IMR-90 (cell line): ENCODE data around the gene RAB27A. TPM values are rescaled to one million over a fixed set of nuclear protein-coding genes. Genes with fewer than 3 reads are reported as not detected.

ENCODE experiments used
- ATAC-seq: fragments of 200-7000 bp; cut with Tn5 transposase; 2 replicates; pipeline ENCODE4 v1.9.1; 2020; ENCODE audit warnings: low read depth, mild to moderate bottlenecking, moderate library complexity
- BruUV-seq: library from RNA; stranded (reverse); fragments of 400-500 nt; replicated peaks from 2 replicates; lab custom pipeline; 2021; lab: Mats Ljungman, UMichigan
- CTCF ChIA-PET: fragments of 300-600 bp; formaldehyde crosslinking; extraction: SDS; loops from one replicate; lab custom pipeline; 2021; ENCODE audit warnings: antibody characterized with exemption; lab: Yijun Ruan, JAX
- POLR2A ChIA-PET: fragments of 300-600 bp; sonication (Branson Sonifier 250); formaldehyde crosslinking; loops from one replicate; lab custom pipeline; 2022; ENCODE audit warnings: antibody characterized with exemption; ENCODE audit not compliant: unreplicated experiment; lab: Charles Lee
- DNase-seq: peaks from one replicate; pipeline ENCODE4 v3.0.0; 2013
- H2AFZ ChIP-seq: replicated peaks from 2 replicates; pipeline ENCODE3; 2013; ENCODE audit warnings: low read length, mild to moderate bottlenecking; ENCODE audit not compliant: poor library complexity
- H2AK5ac ChIP-seq: 2 replicates; pipeline ENCODE4 v1.6.1; 2013; ENCODE audit warnings: low read depth, low read length, inconsistent platforms
- H2AK9ac ChIP-seq: replicated peaks from 2 replicates; pipeline ENCODE3; 2013; ENCODE audit warnings: mild to moderate bottlenecking, low read depth, low read length, moderate library complexity; ENCODE audit not compliant: poor library complexity
- H2BK120ac ChIP-seq: 2 replicates; pipeline ENCODE4 v1.6.1; 2013; ENCODE audit warnings: low read depth, low read length, inconsistent platforms
- H2BK15ac ChIP-seq: 3 replicates; pipeline ENCODE4 v1.6.1; 2013; ENCODE audit warnings: low read depth, low read length, inconsistent platforms
- H2BK20ac ChIP-seq: 2 replicates; pipeline ENCODE4 v1.6.1; 2013; ENCODE audit warnings: low read depth, mild to moderate bottlenecking, inconsistent platforms, low read length, moderate library complexity
- H2BK5ac ChIP-seq: 2 replicates; pipeline ENCODE4 v1.6.1; 2013; ENCODE audit warnings: mild to moderate bottlenecking, low read depth, low read length, inconsistent platforms; ENCODE audit not compliant: poor library complexity, severe bottlenecking
- H3K14ac ChIP-seq: replicated peaks from 2 replicates; pipeline ENCODE4 v1.6.1; 2013; ENCODE audit warnings: low read depth, low read length, inconsistent platforms
- H3K18ac ChIP-seq: 2 replicates; pipeline ENCODE4 v1.6.1; 2013; ENCODE audit warnings: low read depth, low read length, control low read depth
- H3K23ac ChIP-seq: 2 replicates; pipeline ENCODE4 v1.6.1; 2013; ENCODE audit warnings: low read depth, low read length, inconsistent platforms
- H3K27ac ChIP-seq: 2 replicates; pipeline ENCODE4 v1.5.1; 2013; ENCODE audit warnings: mild to moderate bottlenecking, control low read depth, low read length; ENCODE audit not compliant: insufficient read depth
- H3K27me3 ChIP-seq: 2 replicates; pipeline ENCODE4 v1.6.1; 2013; ENCODE audit warnings: low read length; ENCODE audit not compliant: control insufficient read depth, insufficient read depth
- H3K36me3 ChIP-seq: 2 replicates; pipeline ENCODE4 v1.6.1; 2013; ENCODE audit warnings: low read length, mixed read lengths; ENCODE audit not compliant: control insufficient read depth, insufficient read depth
- H3K4ac ChIP-seq: 2 replicates; pipeline ENCODE4 v1.6.1; 2013; ENCODE audit warnings: low read depth, low read length, inconsistent platforms
- H3K4me1 ChIP-seq: 2 replicates; pipeline ENCODE4 v1.6.1; 2013; ENCODE audit warnings: low read length, mixed read lengths; ENCODE audit not compliant: control insufficient read depth, insufficient read depth
- H3K4me2 ChIP-seq: 2 replicates; pipeline ENCODE4 v1.6.1; 2013; ENCODE audit warnings: low read depth, mild to moderate bottlenecking, control low read depth, low read length, moderate library complexity
- H3K4me3 ChIP-seq: 2 replicates; pipeline ENCODE4 v1.5.1; 2013; ENCODE audit warnings: low read depth, mild to moderate bottlenecking, control low read depth, low read length, moderate library complexity; ENCODE audit not compliant: insufficient read depth
- H3K56ac ChIP-seq: 2 replicates; pipeline ENCODE4 v1.6.1; 2013; ENCODE audit warnings: low read length, inconsistent platforms; ENCODE audit not compliant: insufficient read depth; ENCODE audit errors: extremely low read depth
- H3K79me1 ChIP-seq, 2 experiments: 2 replicates each; pipeline ENCODE4 v1.6.1; 2013; ENCODE audit warnings: low read length in 2 of 2, inconsistent platforms in 1 of 2, low read depth in 1 of 2
- H3K9ac ChIP-seq: 2 replicates; pipeline ENCODE4 v1.6.1; 2013; ENCODE audit warnings: low read depth, low read length, control low read depth
- H3K9me1 ChIP-seq: 2 replicates; pipeline ENCODE4 v1.6.1; 2013; ENCODE audit warnings: low read length, inconsistent platforms; ENCODE audit not compliant: insufficient read depth
- H3K9me3 ChIP-seq: 2 replicates; pipeline ENCODE4 v1.6.1; 2013; ENCODE audit warnings: low read length; ENCODE audit not compliant: control insufficient read depth, insufficient read depth
- H4K20me1 ChIP-seq: 2 replicates; pipeline ENCODE4 v1.6.1; 2013; ENCODE audit warnings: low read length, inconsistent platforms; ENCODE audit not compliant: insufficient read depth
- H4K5ac ChIP-seq: 2 replicates; pipeline ENCODE4 v1.6.1; 2013; ENCODE audit warnings: mild to moderate bottlenecking, low read depth, low read length, control low read depth
- H4K8ac ChIP-seq, 2 experiments: 2 replicates each; pipeline ENCODE4 v1.6.1; 2013; ENCODE audit warnings: low read depth in 2 of 2, low read length in 2 of 2, control low read depth in 1 of 2, inconsistent platforms in 1 of 2
- H4K91ac ChIP-seq: 2 replicates; pipeline ENCODE4 v1.6.1; 2013; ENCODE audit warnings: low read depth, low read length, inconsistent platforms; ENCODE audit not compliant: insufficient read depth
- CEBPB ChIP-seq: IDR thresholded peaks from 2 replicates; pipeline ENCODE4 v1.6.1; 2012; ENCODE audit warnings: low read depth, low read length, improper control_type of control experiment
- CHD1 ChIP-seq: IDR thresholded peaks from 2 replicates; pipeline ENCODE4 v1.6.1; 2012; ENCODE audit warnings: low read depth, low read length, improper control_type of control experiment
- FOS ChIP-seq: fragments of 150-350 bp; IDR thresholded peaks from 2 replicates; pipeline ENCODE4 v1.6.1; 2016; ENCODE audit warnings: low read depth, low read length
- MAZ ChIP-seq: IDR thresholded peaks from 2 replicates; pipeline ENCODE4 v1.6.1; 2012; ENCODE audit warnings: low read depth, mild to moderate bottlenecking, low read length, improper control_type of control experiment, moderate library complexity, borderline replicate concordance
- MXI1 ChIP-seq: IDR thresholded peaks from 2 replicates; pipeline ENCODE4 v1.6.1; 2012; ENCODE audit warnings: low read depth, mild to moderate bottlenecking, low read length, moderate library complexity, borderline replicate concordance
- NFE2L2 ChIP-seq: fragments of 150-350 bp; IDR thresholded peaks from 2 replicates; pipeline ENCODE4 v1.6.1; 2016; ENCODE audit warnings: low read depth, mild to moderate bottlenecking, low read length
- POLR2A ChIP-seq: IDR thresholded peaks from 2 replicates; pipeline ENCODE4 v1.6.1; 2012; ENCODE audit warnings: mild to moderate bottlenecking, low read depth, low read length
- SMC3 ChIP-seq: fragments of 150-350 bp; IDR thresholded peaks from 2 replicates; pipeline ENCODE4 v1.6.1; 2016; ENCODE audit warnings: low read depth, mild to moderate bottlenecking, antibody characterized with exemption, low read length, moderate library complexity
- WGBS, 2 experiments: methylation state at CpG; one replicate each; pipeline versions ENCODE4 v1.1.5 to v1.1.7; 2013; ENCODE audit warnings: missing lambda C conversion rate in 2 of 2; ENCODE audit not compliant: insufficient read length in 1 of 2; ENCODE audit errors: extremely low coverage in 2 of 2; 5-methylcytosine and 5-hydroxymethylcytosine counted together
- dilution Hi-C: fragments of 300-500 bp; cut with HindIII; formaldehyde crosslinking; loops from one replicate; pipeline ENCODE4 v1.14.3; 2018; ENCODE audit warnings: low sequenced_read_pairs; ENCODE audit not compliant: unreplicated experiment
- in situ Hi-C: fragments of 300-500 bp; cut with MboI; formaldehyde crosslinking; loops from 3 replicates; pipeline ENCODE4 v1.14.3; 2019; ENCODE audit warnings: low sequenced_read_pairs, inconsistent platforms, mixed read lengths
- intact Hi-C: fragments of 100-400 bp; cut with micrococcal nuclease; formaldehyde crosslinking; loops from 2 replicates; pipeline ENCODE4 v1.10.0; 2022
- polyA plus RNA-seq, 3 experiments: library from polyadenylated mRNA; depleted of rRNA; stranded (reverse); fragments of >200 nt; gene quantifications; 2 replicates each; pipeline ENCODE4 v1.2.3, GENCODE V29; 2012; ENCODE audit warnings: low replicate concordance in 1 of 3
- total RNA-seq: library from RNA; depleted of rRNA; stranded (reverse); fragments of >200 nt; gene quantifications from 2 replicates; pipeline ENCODE4 v1.2.3, GENCODE V29; 2012
- TF ChIP-seq, protein P1 (sequence below): fragments of 150-350 bp; IDR thresholded peaks from 2 replicates; pipeline ENCODE4 v1.6.1; 2017; ENCODE audit warnings: mild to moderate bottlenecking, antibody characterized with exemption, low read length, low read depth
- TF ChIP-seq, protein P2 (sequence below): fragments of 150-350 bp; IDR thresholded peaks from 2 replicates; pipeline ENCODE4 v1.6.1; 2016; ENCODE audit warnings: low read depth, mild to moderate bottlenecking, low read length, moderate library complexity, borderline replicate concordance
- TF ChIP-seq, protein P3 (sequence below): conservative IDR thresholded peaks from 2 replicates; pipeline ENCODE4 v1.5.1; 2012; ENCODE audit warnings: mild to moderate bottlenecking, low read depth, low read length, improper control_type of control experiment

Gene RAB27A
- total and polyA plus RNA-seq, 2 of the 4 experiments (the other 2 are of a cell fraction): 4.8 to 13.7 TPM

DNA sequence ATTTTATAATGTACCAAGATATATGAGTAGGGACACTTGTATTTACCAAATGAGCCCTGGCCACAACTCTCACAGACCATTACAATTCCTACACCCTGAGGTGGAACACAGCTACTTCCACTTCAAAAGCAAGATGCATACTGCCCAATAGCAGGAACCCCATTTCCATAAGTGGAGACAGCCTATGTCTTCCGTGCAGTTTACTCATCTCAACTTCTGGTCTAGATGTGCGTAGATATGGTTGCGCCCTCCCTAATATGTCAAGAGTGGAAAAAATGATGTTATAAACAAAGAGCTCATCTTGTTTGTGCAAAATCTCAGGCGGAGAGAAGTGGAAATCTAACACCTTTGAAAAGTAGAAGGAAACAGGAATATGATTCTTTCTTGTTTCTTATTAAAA is 44.6 kb downstream of the RAB27A start:
- CTCF ChIA-PET: interaction anchor here (0.7 kb wide), 1 partner anchor 22 kb away, joined by 3 read pairs; no protein-coding TSS in a partner anchor
- H4K91ac ChIP-seq: no peak overlapping the region
- H4K5ac ChIP-seq: no peak overlapping the region
- H3K4me2 ChIP-seq: no peak overlapping the region
- no peaks in the 10 kb centered on the region for H3K36me3 ChIP-seq
- TF ChIP-seq FOS (no peak), MXI1 (no peak), POLR2A (no peak), NFE2L2 (no peak), CHD1 (no peak), SMC3 (no peak), MAZ (no peak), CEBPB (no peak)
- TF ChIP-seq, protein P1, sequence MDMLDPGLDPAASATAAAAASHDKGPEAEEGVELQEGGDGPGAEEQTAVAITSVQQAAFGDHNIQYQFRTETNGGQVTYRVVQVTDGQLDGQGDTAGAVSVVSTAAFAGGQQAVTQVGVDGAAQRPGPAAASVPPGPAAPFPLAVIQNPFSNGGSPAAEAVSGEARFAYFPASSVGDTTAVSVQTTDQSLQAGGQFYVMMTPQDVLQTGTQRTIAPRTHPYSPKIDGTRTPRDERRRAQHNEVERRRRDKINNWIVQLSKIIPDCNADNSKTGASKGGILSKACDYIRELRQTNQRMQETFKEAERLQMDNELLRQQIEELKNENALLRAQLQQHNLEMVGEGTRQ: no peak
- TF ChIP-seq, protein P2, sequence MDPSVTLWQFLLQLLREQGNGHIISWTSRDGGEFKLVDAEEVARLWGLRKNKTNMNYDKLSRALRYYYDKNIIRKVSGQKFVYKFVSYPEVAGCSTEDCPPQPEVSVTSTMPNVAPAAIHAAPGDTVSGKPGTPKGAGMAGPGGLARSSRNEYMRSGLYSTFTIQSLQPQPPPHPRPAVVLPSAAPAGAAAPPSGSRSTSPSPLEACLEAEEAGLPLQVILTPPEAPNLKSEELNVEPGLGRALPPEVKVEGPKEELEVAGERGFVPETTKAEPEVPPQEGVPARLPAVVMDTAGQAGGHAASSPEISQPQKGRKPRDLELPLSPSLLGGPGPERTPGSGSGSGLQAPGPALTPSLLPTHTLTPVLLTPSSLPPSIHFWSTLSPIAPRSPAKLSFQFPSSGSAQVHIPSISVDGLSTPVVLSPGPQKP: no peak
- TF ChIP-seq, protein P3, sequence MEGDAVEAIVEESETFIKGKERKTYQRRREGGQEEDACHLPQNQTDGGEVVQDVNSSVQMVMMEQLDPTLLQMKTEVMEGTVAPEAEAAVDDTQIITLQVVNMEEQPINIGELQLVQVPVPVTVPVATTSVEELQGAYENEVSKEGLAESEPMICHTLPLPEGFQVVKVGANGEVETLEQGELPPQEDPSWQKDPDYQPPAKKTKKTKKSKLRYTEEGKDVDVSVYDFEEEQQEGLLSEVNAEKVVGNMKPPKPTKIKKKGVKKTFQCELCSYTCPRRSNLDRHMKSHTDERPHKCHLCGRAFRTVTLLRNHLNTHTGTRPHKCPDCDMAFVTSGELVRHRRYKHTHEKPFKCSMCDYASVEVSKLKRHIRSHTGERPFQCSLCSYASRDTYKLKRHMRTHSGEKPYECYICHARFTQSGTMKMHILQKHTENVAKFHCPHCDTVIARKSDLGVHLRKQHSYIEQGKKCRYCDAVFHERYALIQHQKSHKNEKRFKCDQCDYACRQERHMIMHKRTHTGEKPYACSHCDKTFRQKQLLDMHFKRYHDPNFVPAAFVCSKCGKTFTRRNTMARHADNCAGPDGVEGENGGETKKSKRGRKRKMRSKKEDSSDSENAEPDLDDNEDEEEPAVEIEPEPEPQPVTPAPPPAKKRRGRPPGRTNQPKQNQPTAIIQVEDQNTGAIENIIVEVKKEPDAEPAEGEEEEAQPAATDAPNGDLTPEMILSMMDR: no peak
- H3K9me3 ChIP-seq: no peaks in the 10 kb centered on the region
- H2BK20ac ChIP-seq: no peak overlapping the region
- H2AK9ac ChIP-seq: no peak overlapping the region
- BruUV-seq: no TSS peak
- H3K9me1 ChIP-seq: peaks cover 3% of the 10 kb centered on the region; the same call in 1 of the 2 replicates
- no peak overlapping the region for H2BK5ac ChIP-seq
- H3K27me3 ChIP-seq: no peaks in the 10 kb centered on the region
- no peak overlapping the region for H3K56ac ChIP-seq
- H3K4ac ChIP-seq: no peak overlapping the region
- in situ Hi-C loops (no loop called here), intact Hi-C loops (no loop called here), dilution Hi-C loops (no loop called here)
- no peak overlapping the region for H2AFZ ChIP-seq
- no peak overlapping the region for H4K8ac ChIP-seq
- H3K18ac ChIP-seq: no peak overlapping the region
- POLR2A ChIA-PET: no interaction called here
- no peak overlapping the region for H3K23ac ChIP-seq
- H2AK5ac ChIP-seq: no peak overlapping the region
- no peak for DNase-seq
- no peak overlapping the region for H2BK15ac ChIP-seq
- no CpG with 5 or more reads among the region's 4 CpGs for WGBS, 2 experiments
- H3K9ac ChIP-seq: no peak overlapping the region
- H3K14ac ChIP-seq: no peak overlapping the region
- H3K4me1 ChIP-seq: peaks cover 8% of the 10 kb centered on the region
- no peak for ATAC-seq
- H2BK120ac ChIP-seq: no peak overlapping the region
- no peaks in the 10 kb centered on the region for H4K20me1 ChIP-seq
- no peak overlapping the region for H3K4me3 ChIP-seq
- peaks cover 5 to 6% of the 10 kb centered on the region in 2 experiments; a peak in 1 of 4 replicates for H3K79me1 ChIP-seq
- H3K27ac ChIP-seq: no peak overlapping the region
